GM21423 (cell line): ENCODE results near the gene P2RX4.
"Not testable (repeated sequence)": the region's sequence is repeated elsewhere in the genome, so short reads cannot be mapped to it uniquely, and the experiment has no call there.

Experiments
- ATAC-seq: cut with Tn5 transposase; IDR thresholded peaks from one replicate; pipeline ENCODE4 v1.9.1; 2021; ENCODE audit warnings: mild to moderate bottlenecking, moderate library complexity; ENCODE audit not compliant: unreplicated experiment

The P2RX4 gene

GRCh38 chr12:121239351-121240061 is 29.6 kb downstream of the P2RX4 start:
- no peak for ATAC-seq

GRCh38 chr12:121240062-121240420 is 30.1 kb downstream of the P2RX4 start:
- ATAC-seq = no peak

- no peak for ATAC-seq
Measured at GRCh38 chr12:121240484-121241101, 30.7 kb downstream of the P2RX4 start.

- ATAC-seq = no peak
Measured at GRCh38 chr12:121241156-121241970, 31.4 kb downstream of the P2RX4 start.

- no peak for ATAC-seq
Measured at GRCh38 chr12:121245031-121245430, 35.1 kb downstream of the P2RX4 start.

GRCh38 chr12:121245951-121246350 is 36.0 kb downstream of the P2RX4 start:
- ATAC-seq = no peak

- ATAC-seq = no peak
Measured at GRCh38 chr12:121246893-121247557, 37.1 kb downstream of the P2RX4 start.

- peak; percentile 77 for ATAC-seq
Measured at GRCh38 chr12:121248622-121249021, 38.7 kb downstream of the P2RX4 start.

GRCh38 chr12:121250359-121250758 is 40.4 kb downstream of the P2RX4 start:
- no peak for ATAC-seq

- no peak for ATAC-seq
Measured at GRCh38 chr12:121251838-121252237, 41.9 kb downstream of the P2RX4 start.

GRCh38 chr12:121252712-121253345 is 42.9 kb downstream of the P2RX4 start:
- ATAC-seq = no peak

GRCh38 chr12:121253638-121254335 is 43.9 kb downstream of the P2RX4 start:
- no peak for ATAC-seq

GRCh38 chr12:121255433-121255832 is 45.5 kb downstream of the P2RX4 start:
- ATAC-seq = no peak

- not testable (repeated sequence) for ATAC-seq
Measured at GRCh38 chr12:121257704-121258449, 47.9 kb downstream of the P2RX4 start.

- no peak for ATAC-seq
Measured at GRCh38 chr12:121259074-121259473, 49.1 kb downstream of the P2RX4 start.

- ATAC-seq = no peak
Measured at GRCh38 chr12:121260091-121260490, 50.2 kb downstream of the P2RX4 start.

- no peak for ATAC-seq
Measured at GRCh38 chr12:121261398-121261797, 51.5 kb downstream of the P2RX4 start.

- no peak for ATAC-seq
Measured at GRCh38 chr12:121263206-121263935, 53.4 kb downstream of the P2RX4 start.

- ATAC-seq = no peak
Measured at GRCh38 chr12:121264135-121264534, 54.2 kb downstream of the P2RX4 start.
